H1 (cell line): ENCODE data around the gene MAP2K2. TPM values are rescaled to one million over a fixed set of nuclear protein-coding genes. Genes with fewer than 3 reads are reported as not detected.

Source experiments
- CTCF ChIA-PET: fragments of 300-600 bp; sonication (Branson Sonifier 250); formaldehyde crosslinking; loops from one replicate; lab custom pipeline; 2021; ENCODE audit not compliant: partially characterized antibody; lab: Charles Lee
- POLR2A ChIA-PET: fragments of 300-600 bp; sonication (Branson Sonifier 250); formaldehyde crosslinking; loops from one replicate; lab custom pipeline; 2021; ENCODE audit warnings: inconsistent platforms; ENCODE audit not compliant: partially characterized antibody; lab: Charles Lee
- DNase-seq, 2 experiments: peaks; one replicate each; pipeline versions ENCODE4 v3.0.0 to v3.0.0-alpha.2; 2010 to 2022; ENCODE audit warnings: low spot score in 2 of 2, low read depth in 1 of 2, mixed read lengths in 1 of 2
- FAIRE-seq: peaks from 2 replicates; lab custom pipeline; 2011; peaks lifted over from hg19 to GRCh38; lab: Jason Lieb, UNC
- H2AFZ ChIP-seq: 2 replicates; pipeline ENCODE4 v1.8.1; 2012; ENCODE audit warnings: low read length, inconsistent platforms
- H2AK5ac ChIP-seq: 2 replicates; pipeline ENCODE4 v1.6.1; 2013; ENCODE audit warnings: low read depth, low read length
- H2BK120ac ChIP-seq: replicated peaks from 2 replicates; pipeline ENCODE3; 2013; ENCODE audit warnings: low read depth, low read length, inconsistent platforms
- H2BK12ac ChIP-seq: 2 replicates; pipeline ENCODE4 v1.6.1; 2013; ENCODE audit warnings: low read depth, low read length
- H2BK15ac ChIP-seq: 2 replicates; pipeline ENCODE4 v1.6.1; 2013; ENCODE audit warnings: low read length
- H2BK20ac ChIP-seq: 2 replicates; pipeline ENCODE4 v1.6.1; 2013; ENCODE audit warnings: low read length
- H2BK5ac ChIP-seq: 2 replicates; pipeline ENCODE4 v1.6.1; 2013; ENCODE audit warnings: low read depth, low read length
- H3K14ac ChIP-seq: 2 replicates; pipeline ENCODE4 v1.6.1; 2013; ENCODE audit warnings: inconsistent platforms; ENCODE audit not compliant: insufficient read length
- H3K18ac ChIP-seq: 2 replicates; pipeline ENCODE4 v1.6.1; 2013; ENCODE audit warnings: low read length; ENCODE audit errors: extremely low read depth
- H3K23ac ChIP-seq: 2 replicates; pipeline ENCODE4 v1.6.1; 2013; ENCODE audit warnings: inconsistent platforms; ENCODE audit not compliant: insufficient read length
- H3K23me2 ChIP-seq: 2 replicates; pipeline ENCODE4 v1.6.1; 2013; ENCODE audit warnings: low read depth, low read length
- H3K27ac ChIP-seq: 2 replicates; pipeline ENCODE4 v1.6.1; 2011; ENCODE audit warnings: low read depth, low read length, inconsistent platforms
- H3K27me3 ChIP-seq, 4 experiments: replicated peaks in 1 of 4; 1 replicate in 1 of 4; 2 replicates in 3 of 4; pipeline versions ENCODE4 v1.6.1 to v1.8.1; 2011 to 2013; ENCODE audit warnings: low read length in 3 of 4, mild to moderate bottlenecking in 3 of 4, inconsistent platforms in 2 of 4, mixed read lengths in 2 of 4, moderate library complexity in 1 of 4; ENCODE audit not compliant: control insufficient read depth in 3 of 4, insufficient read depth in 3 of 4; ENCODE audit errors: extremely low read depth in 1 of 4
- H3K36me3 ChIP-seq, 4 experiments: 2 replicates each; pipeline versions ENCODE4 v1.6.1 to v1.8.1; 2011 to 2013; ENCODE audit warnings: mild to moderate bottlenecking in 4 of 4, low read length in 3 of 4, moderate library complexity in 2 of 4, control low read depth in 1 of 4, inconsistent platforms in 1 of 4; ENCODE audit not compliant: insufficient read depth in 4 of 4, control insufficient read depth in 2 of 4
- H3K4ac ChIP-seq: replicated peaks from 2 replicates; pipeline ENCODE3; 2013; ENCODE audit warnings: low read length, low read depth, mixed read lengths, inconsistent platforms; ENCODE audit not compliant: insufficient read length
- H3K4me1 ChIP-seq, 4 experiments: replicated peaks in 1 of 4; 1 replicate in 1 of 4; 2 replicates in 3 of 4; pipeline versions ENCODE4 v1.6.1 to v1.8.1; 2011 to 2013; ENCODE audit warnings: low read length in 3 of 4, inconsistent platforms in 2 of 4, mixed read lengths in 1 of 4; ENCODE audit not compliant: insufficient read depth in 4 of 4, control insufficient read depth in 3 of 4
- H3K4me2 ChIP-seq, 2 experiments: 2 replicates each; pipeline versions ENCODE4 v1.6.1 to v1.8.1; 2011 to 2013; ENCODE audit warnings: low read depth in 2 of 2, low read length in 2 of 2, control low read depth in 1 of 2, inconsistent platforms in 1 of 2, mild to moderate bottlenecking in 1 of 2; ENCODE audit not compliant: insufficient read depth in 1 of 2
- H3K4me3 ChIP-seq, 4 experiments: fragments of 200-600, 300-600 bp in 1 of 4; sonication (generic), shearing (Covaris generic), sonication (Bioruptor Twin) in 1 of 4; 2 replicates each; pipeline versions ENCODE4 v1.5.1 to v1.8.1; 2011 to 2016; ENCODE audit warnings: low read length in 4 of 4, low read depth in 3 of 4, control low read depth in 2 of 4, inconsistent platforms in 2 of 4, mild to moderate bottlenecking in 2 of 4, mixed read lengths in 1 of 4, moderate library complexity in 1 of 4; ENCODE audit not compliant: insufficient read depth in 2 of 4; ENCODE audit errors: extremely low read depth in 1 of 4
- H3K56ac ChIP-seq: replicated peaks from 2 replicates; pipeline ENCODE3; 2013; ENCODE audit warnings: low read depth, mild to moderate bottlenecking, mixed read lengths, low read length, inconsistent platforms; ENCODE audit not compliant: insufficient read length
- H3K79me1 ChIP-seq: 2 replicates; pipeline ENCODE4 v1.6.1; 2013; ENCODE audit warnings: low read depth, low read length, control low read depth
- H3K79me2 ChIP-seq, 2 experiments: 2 replicates each; pipeline versions ENCODE4 v1.6.1 to v1.8.1; 2012 to 2013; ENCODE audit warnings: low read length in 2 of 2, mild to moderate bottlenecking in 2 of 2, inconsistent platforms in 1 of 2; ENCODE audit not compliant: insufficient read depth in 2 of 2, control insufficient read depth in 1 of 2
- H3K9ac ChIP-seq, 4 experiments: replicated peaks in 1 of 4; 1 replicate in 1 of 4; 2 replicates in 3 of 4; pipeline versions ENCODE4 v1.6.1 to v1.8.1; 2011 to 2013; ENCODE audit warnings: low read depth in 3 of 4, low read length in 3 of 4, control low read depth in 2 of 4, mild to moderate bottlenecking in 2 of 4, moderate library complexity in 2 of 4, inconsistent platforms in 1 of 4; ENCODE audit errors: extremely low read depth in 1 of 4
- H3K9me3 ChIP-seq, 2 experiments: 2 replicates each; pipeline versions ENCODE4 v1.6.1 to v1.8.1; 2012 to 2013; ENCODE audit warnings: mild to moderate bottlenecking in 2 of 2, moderate library complexity in 2 of 2, control low read depth in 1 of 2, inconsistent platforms in 1 of 2, low read depth in 1 of 2, low read length in 1 of 2, mixed read lengths in 1 of 2; ENCODE audit not compliant: insufficient read depth in 2 of 2
- H4K20me1 ChIP-seq, 2 experiments: replicated peaks in 1 of 2; 2 replicates each; pipeline versions ENCODE3 to v1.8.1; 2011 to 2013; ENCODE audit warnings: inconsistent platforms in 2 of 2, low read length in 2 of 2, mild to moderate bottlenecking in 1 of 2; ENCODE audit not compliant: insufficient read depth in 2 of 2, control insufficient read depth in 1 of 2
- H4K5ac ChIP-seq: 2 replicates; pipeline ENCODE4 v1.6.1; 2013; ENCODE audit warnings: low read length, low read depth, mixed read lengths, inconsistent platforms; ENCODE audit not compliant: insufficient read length
- H4K8ac ChIP-seq: 2 replicates; pipeline ENCODE4 v1.8.0; 2013; ENCODE audit warnings: mild to moderate bottlenecking, moderate library complexity, low read length, inconsistent platforms; ENCODE audit not compliant: insufficient read depth; ENCODE audit errors: extremely low read depth
- H4K91ac ChIP-seq: replicated peaks from 2 replicates; pipeline ENCODE3; 2013; ENCODE audit warnings: low read length, mixed read lengths, inconsistent platforms; ENCODE audit not compliant: insufficient read length
- ATF2 ChIP-seq: IDR thresholded peaks from 2 replicates; pipeline ENCODE4 v1.6.1; 2012; ENCODE audit warnings: low read length, inconsistent platforms
- ATF3 ChIP-seq: IDR thresholded peaks from 2 replicates; pipeline ENCODE4 v1.6.1; 2011; ENCODE audit warnings: low read depth, mild to moderate bottlenecking, low read length; ENCODE audit not compliant: insufficient read depth
- FOSL1 ChIP-seq: IDR thresholded peaks from 2 replicates; pipeline ENCODE4 v1.6.1; 2011; ENCODE audit warnings: mild to moderate bottlenecking, low read depth, low read length, moderate library complexity; ENCODE audit not compliant: insufficient read depth
- PHF8 ChIP-seq: fragments of 200-600 bp; sonication (generic); conservative IDR thresholded peaks from 2 replicates; pipeline ENCODE4 v1.7.1; 2012; ENCODE audit warnings: low read depth, mild to moderate bottlenecking, inconsistent platforms, low read length, moderate library complexity
- POLR2A ChIP-seq, 2 experiments: IDR thresholded peaks; 1 replicate in 1 of 2; 2 replicates in 1 of 2; pipeline ENCODE4 v1.6.1; 2011; ENCODE audit warnings: low read depth in 2 of 2, low read length in 2 of 2, mild to moderate bottlenecking in 2 of 2; ENCODE audit errors: control extremely low read depth in 1 of 2
- RBBP5 ChIP-seq: IDR thresholded peaks from 2 replicates; pipeline ENCODE4 v1.7.1; 2012; ENCODE audit warnings: low read depth, mild to moderate bottlenecking, inconsistent platforms, low read length, moderate library complexity, borderline replicate concordance
- RFX5 ChIP-seq: IDR thresholded peaks from 2 replicates; pipeline ENCODE4 v1.6.1; 2011; ENCODE audit warnings: low read depth, low read length, improper control_type of control experiment, borderline replicate concordance
- SIN3A ChIP-seq, 2 experiments: IDR thresholded peaks in 1 of 2; conservative IDR thresholded peaks in 1 of 2; 2 replicates each; pipeline ENCODE4 v1.6.1; 2011 to 2012; ENCODE audit warnings: low read length in 2 of 2, improper control_type of control experiment in 1 of 2, low read depth in 1 of 2, mild to moderate bottlenecking in 1 of 2
- SUZ12 ChIP-seq: fragments of 200-600 bp; sonication (generic); IDR thresholded peaks from 2 replicates; pipeline ENCODE4 v1.6.1; 2012; ENCODE audit warnings: mild to moderate bottlenecking, inconsistent platforms, low read length, moderate library complexity, mixed read lengths
- WGBS, 2 experiments: shearing (Covaris generic) in 1 of 2; methylation state at CpG; one replicate each; pipeline versions ENCODE4 v1.1.6 to v1.1.7; 2013 to 2015; ENCODE audit warnings: low lambda C conversion rate in 2 of 2, mixed read lengths in 2 of 2, inconsistent platforms in 1 of 2, low coverage in 1 of 2, missing lambda C conversion rate in 1 of 2; ENCODE audit not compliant: insufficient replicate concordance in 2 of 2, insufficient coverage in 1 of 2, insufficient read length in 1 of 2; ENCODE audit errors: extremely low coverage in 1 of 2, missing lambda C conversion rate in 1 of 2; 5-methylcytosine and 5-hydroxymethylcytosine counted together
- polyA plus RNA-seq, 7 experiments: library from polyadenylated mRNA; depleted of rRNA in 3 of 7; stranded (reverse) in 5 of 7; unstranded in 2 of 7; fragments of >200 nt in 5 of 7; fragments of 200-250 nt in 2 of 7; gene quantifications; 1 replicate in 5 of 7; 2 replicates in 1 of 7; 4 replicates in 1 of 7; pipeline versions ENCODE4 v1.2.1 to v1.2.3, GENCODE V29; 2011 to 2013; ENCODE audit warnings: missing spikeins in 2 of 7, mixed read lengths in 2 of 7
- total RNA-seq: library from RNA; stranded (reverse); fragmentation: NEBNext Ultra II Directional; extraction: Animal tissue kit (Norgen Biotek cat#: 25700); gene quantifications from 2 replicates; pipeline ENCODE4 v1.2.1, GENCODE V29; 2021

Gene MAP2K2
- total and polyA plus RNA-seq, 2 of the 8 experiments (the other 6 are each of a cell fraction or from before 2014, with no cell fraction given) = 111 to 162 TPM

GRCh38 chr19:4088975-4089374 is 34.9 kb downstream of the MAP2K2 start:
- no peak overlapping the region for H3K4ac ChIP-seq
- TF ChIP-seq SUZ12 (no peak), PHF8 (no peak), ATF3 (no peak), FOSL1 (no peak), ATF2 (no peak), POLR2A (IDR thresholded peaks at IDR 0.05; ENCODE audit: control extremely low read depth in 1 of 2, low read depth in 2 of 2, low read length in 2 of 2) (no peak), SIN3A (conservative IDR thresholded peaks at IDR 0.05 in 1 of 2, IDR thresholded peaks at IDR 0.05 in 1 of 2; ENCODE audit: low read depth in 1 of 2, low read length in 2 of 2) (no peak), RBBP5 (no peak), RFX5 (no peak)
- H2BK5ac ChIP-seq = no peak overlapping the region
- peaks cover 2 to 18% (median 9%) of the 10 kb centered on the region in 4 experiments; a peak in 3 of 8 replicates for H3K36me3 ChIP-seq
- H2BK120ac ChIP-seq = no peak overlapping the region
- peaks cover 0 to 4% (median 0%) of the 10 kb centered on the region in 4 experiments; a peak in 2 of 7 replicates for H3K4me1 ChIP-seq
- no peaks in the 10 kb centered on the region for H3K23me2 ChIP-seq
- H3K23ac ChIP-seq = no peak overlapping the region
- peaks cover 0 to 6% of the 10 kb centered on the region in 2 experiments for H4K20me1 ChIP-seq
- H2BK15ac ChIP-seq = no peak overlapping the region
- no peak overlapping the region; the same call in 1 of the 2 replicates for H4K8ac ChIP-seq
- no peak overlapping the region for H3K18ac ChIP-seq
- ChIA-PET POLR2A (interaction anchor here (0.6 to 1.5 kb wide), 4 partner anchors 13 to 27 kb away, joined by 3 to 5 read pairs (median 3); no protein-coding TSS in a partner anchor), CTCF (interaction anchor here (0.6 to 1.6 kb wide), 4 partner anchors 50 to 389 kb away, joined by 3 read pairs; no protein-coding TSS in a partner anchor)
- H3K56ac ChIP-seq = no peak overlapping the region
- H2AK5ac ChIP-seq = no peak overlapping the region
- H3K27me3 ChIP-seq = no peaks in the 10 kb centered on the region
- H4K91ac ChIP-seq = no peak overlapping the region
- no peaks in the 10 kb centered on the region for H3K9me3 ChIP-seq
- no peak overlapping the region for H3K4me3 ChIP-seq
- H3K27ac ChIP-seq = no peak overlapping the region
- no peak overlapping the region for H2BK12ac ChIP-seq
- no peak for DNase-seq
- no peak overlapping the region for H3K4me2 ChIP-seq
- H2BK20ac ChIP-seq = no peak overlapping the region
- no peak overlapping the region for H3K14ac ChIP-seq
- WGBS, 2 experiments = 89% methylated on average over 2 of the region's 2 CpGs; no CpG with 5 or more reads in 1 of the 2 experiments
- no peak overlapping the region for H4K5ac ChIP-seq
- no peak overlapping the region for H2AFZ ChIP-seq
- no peak for FAIRE-seq
- no peaks in the 10 kb centered on the region for H3K79me1 ChIP-seq
- no peak overlapping the region for H3K9ac ChIP-seq
- no peaks in the 10 kb centered on the region for H3K79me2 ChIP-seq
